ENCODE measurements around the gene NR1I3.
"Not testable (repeated sequence)": the region's sequence is repeated elsewhere in the genome, so short reads cannot be mapped to it uniquely, and the experiment has no call there.

The NR1I3 gene

GRCh38 chr1:161250829-161251228 is 12.8 kb upstream of the NR1I3 start:
- no peak for DNase-seq (ENCODE audit: low spot score)

- not testable (repeated sequence) for DNase-seq (ENCODE audit: low spot score)
These were observed 12.1 kb upstream of the NR1I3 start for GRCh38 chr1:161250100-161250499.

- no peak for DNase-seq (ENCODE audit: low spot score)
These were observed 6.9 kb upstream of the NR1I3 start for GRCh38 chr1:161244888-161245287.

- no peak for DNase-seq (ENCODE audit: low spot score)
These were observed 4.3 kb upstream of the NR1I3 start for GRCh38 chr1:161242313-161242712.

- no peak for DNase-seq (ENCODE audit: low spot score)
These were observed 3.7 kb upstream of the NR1I3 start for GRCh38 chr1:161241682-161242081.

- DNase-seq (ENCODE audit: low spot score) = no peak
These were observed 1.8 kb downstream of the NR1I3 start for GRCh38 chr1:161235957-161236775.

- DNase-seq (ENCODE audit: low spot score) = no peak
These were observed 4.9 kb downstream of the NR1I3 start for GRCh38 chr1:161233102-161233501.

- DNase-seq (ENCODE audit: low spot score) = no peak
These were observed 7.2 kb downstream of the NR1I3 start for GRCh38 chr1:161230762-161231161.

- no peak for DNase-seq (ENCODE audit: low spot score)
These were observed 8.1 kb downstream of the NR1I3 start for GRCh38 chr1:161229896-161230295.

- no peak for DNase-seq (ENCODE audit: low spot score)
These were observed 10.0 kb downstream of the NR1I3 start for GRCh38 chr1:161228032-161228431.

- DNase-seq (ENCODE audit: low spot score) = peak; percentile 89
These were observed 10.7 kb downstream of the NR1I3 start for GRCh38 chr1:161227196-161227871.

- DNase-seq (ENCODE audit: low spot score) = no peak
These were observed 11.2 kb downstream of the NR1I3 start for GRCh38 chr1:161226759-161227158.

GRCh38 chr1:161226320-161226711 is 11.7 kb downstream of the NR1I3 start:
- no peak for DNase-seq (ENCODE audit: low spot score)

- DNase-seq (ENCODE audit: low spot score) = peak; percentile 96
These were observed 12.3 kb downstream of the NR1I3 start, which contains the start of gene TOMM40L for GRCh38 chr1:161225534-161226319. Gene TOMM40L (plus strand): TSS chr1:161226060. CDS start chr1:161226490, 430 bp downstream.

- no peak for DNase-seq (ENCODE audit: low spot score)
These were observed 12.8 kb downstream of the NR1I3 start for GRCh38 chr1:161225178-161225533.

GRCh38 chr1:161224695-161225087 is 13.3 kb downstream of the NR1I3 start:
- not testable (repeated sequence) for DNase-seq (ENCODE audit: low spot score)

- no peak for DNase-seq (ENCODE audit: low spot score)
These were observed 14.0 kb downstream of the NR1I3 start for GRCh38 chr1:161223805-161224694.

- DNase-seq (ENCODE audit: low spot score) = no peak
These were observed 15.6 kb downstream of the NR1I3 start for GRCh38 chr1:161222175-161223019.

- DNase-seq (ENCODE audit: low spot score) = no peak
These were observed 18.0 kb downstream of the NR1I3 start for GRCh38 chr1:161220002-161220401.

- no peak for DNase-seq (ENCODE audit: low spot score)
These were observed 18.7 kb downstream of the NR1I3 start for GRCh38 chr1:161219078-161219892.
